GM18519 (cell line): ENCODE measurements around the gene EVA1A.

Experiments used
- ATAC-seq: cut with Tn5 transposase; IDR thresholded peaks from one replicate; pipeline ENCODE4 v1.9.1; 2021; ENCODE audit warnings: mild to moderate bottlenecking, moderate library complexity; ENCODE audit not compliant: unreplicated experiment, low FRiP score

The EVA1A gene

DNA sequence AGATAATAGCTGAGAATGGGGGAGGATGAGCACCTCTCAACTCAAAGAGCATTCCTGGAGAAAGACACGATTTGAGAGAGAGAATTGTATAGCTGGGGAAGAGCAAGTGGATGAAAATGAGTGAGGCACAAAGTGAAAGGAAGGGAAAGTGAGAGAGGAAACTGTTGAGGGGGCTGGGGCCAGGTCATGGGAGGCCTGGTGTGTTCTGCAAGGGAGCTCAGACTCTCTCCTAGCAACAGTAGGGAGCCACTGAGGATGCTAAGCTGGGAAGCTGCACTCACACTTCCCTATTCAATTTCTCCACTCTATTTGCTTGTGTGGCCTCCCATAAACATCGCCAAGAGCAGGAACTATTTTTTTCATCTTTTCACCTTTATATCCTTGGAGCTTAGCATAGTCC is 14.8 kb downstream of the EVA1A start:
- no peak for ATAC-seq

DNA sequence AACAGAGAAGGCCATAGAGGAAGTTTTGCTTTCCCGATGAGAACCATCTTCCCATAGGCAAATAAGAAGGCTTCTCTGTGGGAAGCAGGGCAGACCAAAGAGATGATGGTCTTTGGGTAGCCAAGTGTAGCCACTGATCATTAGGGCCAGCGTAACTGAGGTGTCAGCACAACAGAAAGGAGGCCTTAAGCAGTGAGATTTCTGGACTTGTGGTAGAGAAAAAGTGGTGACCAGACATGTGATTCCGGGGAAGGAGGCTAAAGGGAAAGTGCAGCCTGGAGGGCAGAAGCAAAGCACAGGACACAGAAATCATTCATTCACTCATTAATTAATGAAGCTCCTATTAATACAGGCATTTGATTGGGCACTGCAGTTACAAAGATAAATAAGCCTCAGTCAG is 15.4 kb downstream of the EVA1A start:
- no peak for ATAC-seq

DNA sequence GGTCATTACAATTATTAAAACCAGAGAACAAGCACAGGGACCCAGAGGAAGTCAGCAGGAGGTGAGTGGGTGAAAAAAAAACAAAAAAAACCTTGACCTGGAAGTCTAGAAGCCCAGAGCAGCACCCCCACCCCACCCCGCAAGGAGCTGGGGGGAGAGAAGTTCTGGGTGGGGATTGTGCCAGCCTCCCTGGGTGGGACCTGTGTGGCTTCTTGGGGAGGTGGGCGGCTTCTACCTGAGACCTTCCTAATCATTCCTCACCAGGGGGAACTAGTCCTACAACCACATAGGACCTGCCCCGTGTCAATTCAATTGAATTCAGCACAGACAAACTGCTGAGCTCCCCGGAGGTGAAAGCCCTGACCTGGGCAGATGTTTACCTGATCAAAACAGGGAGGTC is 17.3 kb downstream of the EVA1A start:
- ATAC-seq, result no peak

DNA sequence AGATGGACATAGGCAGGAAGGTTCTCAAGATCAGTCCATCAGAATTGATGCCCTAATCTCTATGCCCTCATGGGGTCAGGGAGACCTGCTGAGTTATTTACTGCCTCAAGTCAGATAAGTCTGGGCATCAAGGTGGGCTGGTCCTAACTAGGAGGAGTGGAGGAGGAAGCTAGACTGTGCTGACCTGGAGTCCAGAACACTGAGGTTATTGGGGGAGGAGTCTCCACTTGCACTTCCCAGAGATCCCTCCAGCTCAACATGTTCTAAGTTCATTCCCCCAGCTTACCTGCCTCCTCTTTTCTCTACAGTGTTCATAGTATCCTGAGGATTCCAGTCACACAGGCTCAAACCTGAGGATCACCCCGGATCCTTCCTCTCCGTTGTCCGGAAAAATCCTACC is 19.3 kb downstream of the EVA1A start:
- ATAC-seq, result no peak

DNA sequence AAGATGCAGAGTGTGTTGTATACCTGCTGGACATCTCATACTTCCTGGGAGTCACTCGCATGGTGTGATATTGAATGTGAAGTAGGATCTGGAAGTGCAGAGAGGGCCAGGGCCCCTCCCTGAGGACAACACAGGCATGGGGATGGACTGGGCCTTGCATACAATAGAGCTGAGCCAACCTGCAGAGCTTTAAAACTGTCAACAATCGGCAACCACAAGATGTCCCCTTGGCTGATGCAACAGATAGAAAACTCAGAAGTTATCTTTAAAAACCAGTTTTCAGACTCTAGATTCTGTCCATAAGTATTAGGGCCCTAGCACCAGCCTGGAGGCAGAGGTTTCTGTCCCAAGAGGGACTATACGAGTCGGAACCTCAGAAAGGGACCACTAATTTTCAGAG is 19.7 kb downstream of the EVA1A start:
- no peak for ATAC-seq

DNA sequence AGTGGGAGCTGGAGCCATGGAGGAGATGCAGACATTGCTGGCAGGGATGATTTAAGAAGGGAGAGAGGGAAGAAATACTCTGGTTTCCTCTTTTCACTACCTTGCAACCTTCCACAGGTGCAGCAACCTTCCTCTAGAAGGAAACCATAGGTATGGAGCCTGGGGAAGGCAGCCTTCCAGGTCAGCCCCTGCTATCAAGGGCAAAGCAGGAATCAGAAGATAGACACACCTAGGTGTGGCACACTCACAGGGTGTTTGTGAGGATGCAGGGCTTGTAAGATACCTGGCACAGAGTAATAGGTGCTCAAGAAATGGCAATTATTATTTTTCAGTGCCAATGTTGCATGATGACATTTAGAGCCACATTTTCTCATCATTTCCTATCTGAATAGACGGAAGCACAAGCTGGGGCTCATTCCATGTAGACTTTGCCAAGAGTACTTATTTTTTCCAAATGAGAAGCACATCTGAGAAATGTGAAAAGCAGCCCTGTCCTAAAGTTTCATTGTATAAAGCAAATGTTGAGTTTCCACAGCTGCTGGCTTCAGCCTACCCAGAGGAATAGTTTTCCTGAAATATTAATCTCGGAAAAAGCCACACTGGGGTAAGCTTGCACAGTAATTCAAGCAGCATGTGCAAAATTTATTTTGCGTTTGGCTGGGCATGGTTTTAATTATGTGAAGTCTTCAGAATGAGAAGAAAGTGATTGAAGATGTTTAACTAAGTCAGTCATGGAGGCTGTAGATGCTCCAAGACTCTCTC is 20.6 kb downstream of the EVA1A start:
- ATAC-seq, result no peak

DNA sequence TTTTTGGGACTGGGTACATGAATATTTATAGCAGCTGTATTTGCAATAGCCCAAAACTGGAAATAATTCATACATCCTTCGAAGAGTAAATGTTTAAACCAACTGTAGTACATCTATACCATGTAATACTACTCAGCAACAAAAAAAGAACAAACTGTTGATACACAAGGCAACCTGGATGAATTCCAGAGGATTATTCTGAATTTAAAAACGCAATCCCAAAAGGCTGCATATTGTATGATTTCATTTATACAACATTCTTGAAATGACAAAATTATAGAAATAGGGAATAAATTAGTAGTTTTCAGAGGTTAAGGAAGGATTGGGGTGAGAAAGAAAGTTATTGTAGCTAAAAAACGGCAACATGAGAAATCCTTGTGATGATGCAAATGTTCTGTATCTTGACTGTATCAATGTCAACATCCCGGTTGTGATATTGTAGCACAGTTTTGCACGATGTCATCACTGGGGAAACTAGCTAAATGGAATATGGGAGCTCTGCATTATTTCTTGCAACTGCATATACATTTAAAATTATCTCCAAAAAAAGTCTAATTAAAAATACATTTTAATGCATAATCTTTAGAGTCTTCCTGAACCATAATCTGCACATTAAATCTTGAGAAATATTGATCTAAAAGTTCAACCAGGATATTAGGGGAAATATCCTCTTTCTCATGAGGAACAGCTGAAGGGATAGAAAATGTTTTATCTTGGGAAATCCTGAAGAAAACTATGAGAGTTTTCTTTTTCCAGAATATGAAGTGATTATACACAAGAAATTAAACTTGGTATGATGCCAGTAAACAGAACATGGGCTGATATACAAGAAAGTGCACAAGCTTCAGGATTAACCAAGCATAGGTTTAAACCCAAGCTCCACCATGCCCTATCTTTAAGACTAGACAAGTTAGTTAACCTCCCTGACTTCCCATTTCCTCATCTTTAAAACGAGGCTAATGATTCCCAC is 21.9 kb downstream of the EVA1A start:
- no peak for ATAC-seq

DNA sequence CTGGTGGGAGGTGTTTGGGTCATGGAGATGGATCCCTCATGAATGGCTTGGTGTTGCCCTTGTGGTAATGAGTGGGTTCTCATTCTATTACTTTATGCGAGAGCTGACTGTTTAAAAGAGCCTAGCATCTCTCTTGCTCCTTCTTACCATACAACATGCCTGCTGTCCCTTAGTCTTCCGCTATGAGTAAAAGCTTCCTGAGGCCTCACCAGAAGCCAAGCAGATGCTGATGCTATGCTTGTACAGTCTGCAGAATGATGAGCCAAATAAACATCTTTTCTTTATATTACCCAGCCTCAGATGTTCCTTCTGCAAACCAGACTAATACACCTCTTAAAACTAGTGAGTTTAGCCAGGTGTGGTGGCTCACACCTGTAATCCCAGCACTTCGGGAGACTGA is 23.1 kb downstream of the EVA1A start:
- ATAC-seq, result no peak

DNA sequence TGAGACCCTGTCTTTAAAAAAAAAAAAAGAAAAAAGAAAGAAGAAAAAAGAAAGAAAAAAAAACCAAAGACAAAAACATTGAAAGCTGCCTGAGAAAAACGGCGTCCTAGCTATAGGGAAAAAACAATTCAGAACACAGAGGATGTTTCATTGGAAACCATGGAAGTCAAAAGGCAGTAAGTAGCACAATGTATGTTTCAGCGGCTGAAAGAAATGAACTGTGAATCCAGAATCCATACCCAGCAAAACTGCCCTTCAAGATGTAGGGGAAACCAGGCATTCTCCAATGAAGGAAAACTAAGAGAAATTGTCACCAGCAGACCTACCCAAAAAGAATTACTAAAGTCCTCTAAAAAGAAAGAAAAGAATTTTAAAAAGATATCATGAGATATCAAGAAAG is 27.6 kb downstream of the EVA1A start:
- no peak for ATAC-seq

DNA sequence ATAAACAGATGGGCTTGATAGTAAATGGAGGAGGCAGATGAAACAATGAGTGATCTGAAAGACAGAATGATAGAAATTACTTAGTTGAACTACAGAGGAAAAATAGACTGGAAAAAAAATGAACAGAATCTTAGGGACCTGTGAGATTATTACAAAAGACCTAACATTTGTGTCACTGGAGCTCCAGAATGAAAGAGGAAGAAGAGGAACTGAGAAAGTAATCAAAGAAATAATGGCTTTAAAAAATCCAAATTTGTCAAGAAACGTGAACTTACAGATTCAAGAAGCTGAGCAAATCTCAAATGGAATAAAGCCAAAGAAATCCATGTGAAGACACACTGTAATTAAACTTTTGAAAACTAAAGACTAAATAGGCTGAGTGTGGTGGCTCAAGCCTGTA is 28.3 kb downstream of the EVA1A start:
- ATAC-seq, result no peak

DNA sequence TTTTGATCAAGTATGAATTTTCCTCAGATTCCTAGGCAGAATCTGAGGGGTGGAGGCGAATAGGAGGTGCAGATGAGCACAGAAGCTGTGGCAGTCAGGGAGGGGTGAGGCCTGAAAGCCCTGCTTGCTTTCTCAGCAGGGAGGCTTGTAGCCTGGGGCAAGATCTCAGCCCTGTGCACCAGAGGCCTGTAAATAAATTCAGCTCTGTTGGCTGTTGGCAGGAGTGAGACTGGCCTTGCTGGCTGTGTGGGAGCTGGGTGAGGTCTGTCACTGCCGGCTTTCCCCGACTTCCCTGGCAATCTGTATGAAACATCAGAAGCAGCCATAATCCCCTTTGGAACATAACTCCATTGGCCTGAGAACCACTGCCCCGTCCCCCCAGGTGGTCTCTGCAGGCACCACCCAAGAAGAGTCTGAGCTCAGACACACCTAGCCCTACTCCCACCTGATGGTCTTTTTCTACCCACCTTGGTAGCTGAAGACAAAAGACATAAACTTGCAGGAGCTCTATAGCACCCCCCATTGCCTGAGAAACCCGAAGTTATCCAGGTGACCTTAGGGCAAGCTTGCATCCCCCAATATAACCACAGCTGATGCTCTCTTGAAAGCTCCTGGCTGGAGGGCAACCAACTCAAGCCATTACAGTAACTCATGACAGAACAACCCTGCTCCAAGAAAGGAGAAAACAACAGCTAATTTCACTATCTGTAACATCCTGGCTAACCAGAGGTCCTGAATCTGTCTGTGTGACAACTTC is 32.3 kb downstream of the EVA1A start:
- no peak for ATAC-seq

DNA sequence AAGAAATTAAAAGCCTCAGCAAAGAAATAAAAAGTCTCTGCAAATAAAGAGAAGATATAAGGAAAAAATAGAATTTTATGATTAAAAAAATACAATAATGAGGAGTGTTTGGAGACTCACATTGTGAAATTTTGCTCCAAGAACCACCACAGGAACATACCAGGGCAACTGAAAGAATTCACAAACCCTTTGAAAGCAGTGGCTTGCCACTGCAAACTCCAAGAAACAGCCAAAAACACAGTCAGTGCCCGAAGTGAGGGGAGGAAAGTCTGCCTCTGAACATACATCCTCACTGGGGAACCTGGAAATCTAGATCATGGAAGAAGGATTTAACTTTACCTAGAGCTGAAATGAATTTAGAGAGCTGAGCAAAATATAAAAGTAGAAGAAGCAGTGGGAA is 33.1 kb downstream of the EVA1A start:
- ATAC-seq, result no peak

DNA sequence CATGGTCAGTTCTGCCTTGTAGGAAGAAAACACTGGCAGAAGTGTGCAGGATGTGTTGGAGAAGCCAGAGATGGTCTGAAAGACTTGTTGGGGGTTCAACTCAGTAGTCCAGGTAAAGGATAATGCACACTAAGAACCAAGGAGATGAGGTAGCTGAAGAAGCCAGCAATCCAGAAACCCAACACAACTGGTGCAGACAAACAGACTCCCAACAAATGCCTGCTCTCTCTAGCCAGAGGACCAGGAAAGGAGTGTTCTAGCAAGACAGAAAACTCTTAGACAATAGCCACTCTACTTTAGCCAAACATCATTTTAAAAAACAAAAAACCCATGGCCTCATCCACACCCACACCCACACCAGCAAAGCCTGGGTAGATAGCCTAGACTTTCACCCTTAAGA is 33.9 kb downstream of the EVA1A start:
- ATAC-seq, result no peak

DNA sequence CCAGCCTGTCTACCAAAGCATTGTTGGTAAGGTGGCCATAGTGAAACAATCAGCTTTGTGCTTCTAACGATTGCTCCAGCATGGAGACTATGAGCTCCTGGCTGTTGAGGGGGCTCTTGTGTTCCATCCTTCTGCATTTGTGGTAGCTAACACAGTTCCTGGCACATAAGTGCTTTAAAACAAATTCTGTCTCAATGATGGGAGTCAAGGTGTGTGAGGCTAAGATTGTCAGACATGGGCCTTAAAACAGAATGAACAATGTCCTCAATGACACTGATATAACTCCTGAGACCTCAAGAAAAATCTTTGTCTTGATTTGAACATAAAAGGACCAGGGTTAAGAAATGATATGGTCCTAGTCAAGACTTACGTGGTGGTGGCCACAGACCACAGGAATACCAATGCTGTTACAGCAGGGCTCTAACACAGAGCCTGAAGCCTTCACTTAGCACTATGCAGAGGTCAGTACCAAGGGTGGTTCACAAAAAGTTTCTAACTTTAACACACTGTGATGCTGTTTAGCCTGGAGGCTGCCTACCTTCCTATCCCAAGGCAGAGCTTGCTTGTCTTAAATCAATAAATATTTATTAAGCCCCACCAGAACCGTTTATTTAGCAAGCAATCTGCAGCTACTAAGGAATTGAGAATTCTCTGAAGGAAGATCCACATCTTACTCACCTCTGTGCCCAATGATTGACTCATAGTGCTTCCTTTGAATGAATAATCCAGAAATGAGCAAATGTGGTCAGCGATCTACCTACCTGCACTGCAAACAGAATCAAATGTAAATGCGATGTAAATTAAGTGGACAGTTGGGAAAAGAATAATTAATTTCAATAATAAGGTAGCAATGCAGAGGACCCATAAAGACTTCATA is 35.1 kb downstream of the EVA1A start:
- no peak for ATAC-seq

DNA sequence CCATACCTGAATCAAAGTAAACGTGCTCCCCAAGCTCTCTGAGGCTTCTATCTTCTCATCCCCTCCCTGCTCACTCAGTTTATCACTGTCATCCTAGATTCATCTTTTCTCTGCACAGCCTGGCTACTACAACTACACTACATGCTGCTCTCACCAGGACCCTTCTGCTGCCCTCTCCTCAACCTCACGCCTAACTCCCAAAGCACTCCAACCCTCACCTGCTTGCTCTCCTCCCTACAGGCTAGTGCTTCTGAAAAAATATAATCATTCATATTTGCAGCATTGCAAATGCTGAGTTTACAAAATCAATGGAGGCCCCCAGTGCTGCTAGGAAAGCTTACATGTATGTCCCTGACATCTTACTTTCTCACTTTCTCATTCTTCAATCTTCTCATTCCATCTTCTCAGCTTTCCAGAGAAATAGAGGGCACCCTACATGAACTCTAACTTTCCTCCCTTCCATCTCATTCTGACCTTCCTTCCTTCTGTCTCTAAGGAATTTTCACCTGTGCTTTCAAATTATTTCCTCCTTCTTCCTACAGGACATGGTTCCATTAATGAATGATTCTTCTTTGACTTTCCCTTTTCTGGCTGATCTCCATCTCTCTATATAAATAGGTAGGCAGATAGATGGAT is 36.3 kb downstream of the EVA1A start:
- no peak for ATAC-seq

DNA sequence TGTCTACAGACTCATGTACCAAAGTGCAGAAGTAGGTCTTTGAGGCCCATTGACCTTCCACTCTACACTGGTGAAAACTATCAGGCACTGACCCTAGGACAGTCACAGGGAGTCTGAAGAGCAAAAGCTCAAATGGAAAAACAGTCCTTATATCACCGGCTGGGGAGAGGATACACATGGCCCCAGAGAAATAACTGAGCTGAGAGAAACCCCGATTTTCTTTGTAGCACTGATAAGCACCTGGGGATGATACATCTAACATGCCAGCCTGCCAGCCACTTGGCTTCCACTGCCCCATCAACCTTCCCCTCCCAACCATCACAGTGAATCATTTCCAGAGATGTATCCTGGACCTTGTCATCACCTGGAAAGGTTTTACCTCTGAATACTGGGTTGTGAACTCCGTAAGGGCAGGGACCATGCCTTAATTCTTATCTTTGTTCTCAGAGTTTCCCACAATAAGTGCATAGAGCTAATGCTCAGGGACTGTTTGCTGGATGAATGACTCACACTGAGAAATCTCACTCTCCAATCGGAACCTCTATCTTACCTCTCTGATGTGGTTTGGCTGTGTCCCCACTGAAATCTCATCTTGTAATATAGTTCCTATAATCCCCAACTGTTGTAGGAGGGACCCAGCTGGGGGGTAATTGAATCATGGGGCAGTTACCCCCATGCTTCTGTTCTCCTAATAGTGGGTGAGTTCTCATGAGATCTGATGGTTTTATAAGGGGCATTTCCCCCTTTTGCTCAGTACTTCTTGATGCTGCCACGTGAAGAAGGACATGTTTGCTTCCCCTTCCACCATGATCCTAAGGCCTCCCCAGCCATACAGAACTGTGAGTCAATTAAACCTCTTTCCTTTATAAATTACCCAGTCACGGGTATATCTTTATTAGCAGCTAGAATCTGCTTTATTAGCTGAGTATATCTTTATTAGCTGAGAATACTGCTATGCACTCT is 37.1 kb downstream of the EVA1A start:
- ATAC-seq, result peak; percentile 80

DNA sequence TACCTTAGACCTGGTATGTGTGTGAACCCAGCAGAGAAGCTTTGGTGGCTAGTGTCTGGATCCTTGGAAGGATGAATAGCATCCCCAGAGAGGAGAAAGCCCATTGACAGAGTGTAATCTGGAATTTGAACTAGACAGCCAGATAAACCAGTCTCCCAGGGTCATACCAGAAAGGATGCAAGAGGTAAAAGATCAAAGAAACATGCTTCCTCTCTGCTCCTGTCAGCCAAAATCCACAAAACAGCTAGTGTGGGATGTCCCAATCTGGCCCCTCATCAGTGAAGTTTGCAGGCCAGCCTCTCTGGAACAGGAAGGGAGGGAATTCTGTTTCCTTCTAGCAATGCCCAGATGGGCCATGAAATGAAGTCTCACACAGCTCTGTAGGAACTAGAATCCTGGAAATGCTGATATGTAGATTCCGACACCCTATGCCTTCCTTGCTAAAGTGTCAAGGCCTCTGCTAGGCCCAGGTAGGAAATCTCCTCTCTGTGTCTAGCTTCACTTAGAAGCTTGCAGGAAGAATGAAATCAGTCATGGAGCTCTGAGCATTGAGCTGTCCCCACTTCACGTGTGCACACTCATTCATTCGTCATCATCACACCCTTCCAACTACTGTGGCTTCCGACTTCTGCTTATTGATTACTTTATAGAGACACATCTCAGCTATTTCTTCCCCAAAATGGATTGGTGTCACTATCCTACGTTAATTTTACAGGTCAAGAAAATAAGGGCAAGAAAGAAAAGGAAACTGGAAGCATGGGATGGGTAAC is 38.0 kb downstream of the EVA1A start:
- ATAC-seq, result no peak
